ENCODE measurements around the gene RRP1B.
"Not testable (repeated sequence)": the region's sequence is repeated elsewhere in the genome, so short reads cannot be mapped to it uniquely, and the experiment has no call there.

The RRP1B gene

DNA sequence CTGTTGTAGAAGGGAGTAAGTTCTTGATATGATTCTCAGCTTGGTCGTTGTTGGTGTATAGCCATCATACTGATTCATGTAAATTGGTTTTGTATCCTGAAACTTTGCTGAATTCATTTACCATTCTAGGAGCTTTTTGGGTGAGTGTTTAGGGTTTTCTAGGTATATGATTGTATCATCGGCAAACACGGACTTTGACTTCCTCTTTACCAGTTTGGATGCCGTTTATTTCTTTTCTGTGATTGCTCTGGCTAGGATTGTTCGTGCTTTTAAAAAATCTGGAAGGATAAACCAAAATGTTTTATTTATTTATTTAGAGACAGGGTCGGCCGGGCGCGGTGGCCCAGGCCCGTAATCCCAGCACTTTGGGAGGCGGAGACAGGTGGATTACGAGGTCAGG is 20.6 kb downstream of the RRP1B start:
- no peak for DNase-seq (ENCODE audit: extremely low read depth, low read depth)
- TF ChIP-seq CTCF (IDR thresholded peaks at IDR 0.05; ENCODE audit: low read depth, low read length) = no peak

GRCh38 chr21:43680421-43680820 is 21.1 kb downstream of the RRP1B start:
- DNase-seq (ENCODE audit: extremely low read depth, low read depth) = not testable (repeated sequence)

GRCh38 chr21:43681650-43682049 is 22.3 kb downstream of the RRP1B start:
- no peak for DNase-seq (ENCODE audit: extremely low read depth, low read depth)
- TF ChIP-seq CTCF (IDR thresholded peaks at IDR 0.05; ENCODE audit: low read depth, low read length) = no peak

DNA sequence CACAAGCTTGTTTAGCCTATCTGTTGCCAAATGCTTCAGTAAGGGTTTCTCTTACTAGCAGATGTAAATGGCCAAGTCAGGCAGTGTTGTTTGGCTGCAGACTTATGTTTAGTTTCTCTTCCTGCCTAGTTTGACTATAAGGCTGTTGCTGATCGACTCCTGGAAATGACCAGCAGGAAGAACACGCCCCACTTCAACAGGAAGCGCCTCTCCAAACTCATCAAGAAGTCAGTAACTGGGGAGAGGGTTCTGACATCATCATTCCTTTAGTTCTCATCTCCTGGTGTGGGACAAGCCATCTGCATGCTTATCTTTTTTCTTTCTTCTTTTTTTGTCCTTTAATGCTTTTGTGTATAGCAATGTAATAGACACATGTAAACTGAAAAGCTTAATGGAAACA is 25.1 kb downstream of the RRP1B start:
- TF ChIP-seq CTCF (IDR thresholded peaks at IDR 0.05; ENCODE audit: low read depth, low read length) = no peak
- DNase-seq (ENCODE audit: extremely low read depth, low read depth) = no peak

DNA sequence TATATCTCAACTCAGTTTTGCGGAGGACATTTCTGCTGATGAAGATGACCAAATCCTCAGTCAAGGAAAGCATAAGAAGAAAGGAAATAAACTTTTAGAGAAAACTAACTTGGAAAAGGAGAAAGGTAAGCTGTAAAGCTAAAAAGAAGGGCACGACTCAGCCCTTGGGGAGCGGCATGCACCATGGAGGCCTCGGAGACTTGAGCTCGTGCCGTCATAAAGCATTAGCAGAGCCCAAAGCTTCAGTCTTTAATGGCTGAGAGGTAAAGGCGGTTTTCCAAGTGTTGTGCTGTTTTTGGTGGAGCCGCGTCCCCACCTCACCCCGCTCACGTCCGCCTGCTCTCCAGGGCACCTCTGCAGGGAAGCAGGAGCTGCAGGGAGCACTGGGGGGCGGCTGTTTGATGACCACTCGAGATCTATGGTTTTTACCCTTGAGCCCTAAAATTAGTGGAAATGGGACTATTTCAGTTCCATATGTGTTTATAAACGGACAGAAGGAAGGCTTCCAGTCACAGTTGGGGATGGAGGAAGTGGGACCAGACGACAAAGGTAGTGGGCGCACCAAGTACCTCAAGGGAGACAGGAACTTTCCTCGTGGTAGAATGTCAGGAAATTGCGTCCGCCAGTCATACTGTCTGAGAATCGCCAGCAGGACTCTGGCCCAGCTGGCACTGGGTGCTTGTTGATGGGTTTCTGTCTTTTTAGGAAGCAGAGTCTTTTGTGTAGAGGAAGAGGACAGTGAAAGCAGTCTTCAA is 27.6 kb downstream of the RRP1B start:
- DNase-seq (ENCODE audit: extremely low read depth, low read depth) = no peak
- TF ChIP-seq CTCF (IDR thresholded peaks at IDR 0.05; ENCODE audit: low read depth, low read length) = no peak

- DNase-seq (ENCODE audit: extremely low read depth, low read depth) = no peak
Observed at GRCh38 chr21:43687566-43688399, 28.4 kb downstream of the RRP1B start.

DNA sequence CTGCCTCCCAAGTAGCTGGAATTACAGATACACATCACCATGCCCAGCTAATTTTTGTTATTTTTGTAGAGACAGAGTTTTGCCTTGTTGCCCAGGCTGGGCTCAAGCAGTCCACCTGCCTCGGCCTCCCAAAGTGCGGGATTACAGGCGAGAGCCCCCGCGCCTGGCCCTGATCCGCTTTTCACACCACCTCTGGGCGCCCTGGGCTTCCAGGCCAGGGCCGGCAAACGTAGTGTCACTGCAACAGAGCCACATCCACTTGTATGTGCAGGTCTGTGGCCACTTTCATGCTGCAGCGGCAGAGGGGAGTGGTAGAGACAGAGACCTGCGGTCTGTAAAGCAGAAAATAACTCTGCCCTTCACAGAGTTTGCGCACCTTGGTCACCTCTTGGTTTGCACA is 29.5 kb downstream of the RRP1B start:
- no peak for DNase-seq (ENCODE audit: extremely low read depth, low read depth)
- no peak for TF ChIP-seq CTCF (IDR thresholded peaks at IDR 0.05; ENCODE audit: low read depth, low read length)

More at GRCh38 chr21:43687566-43688399, 28.4 kb downstream of the RRP1B start:
- no peak for TF ChIP-seq CTCF (IDR thresholded peaks at IDR 0.05; ENCODE audit: low read depth, low read length)
